Stimulated activated CD4-positive, alpha-beta T cell treated with anti-CD3 and anti-CD28 coated beads, Interleukin-2, amount 100 ng/mL, for 48 hours (primary cell): ENCODE results near the gene CSF1.

ENCODE experiments used
- DNase-seq, 2 donors: peaks; one replicate each; pipeline ENCODE4 v3.0.0-alpha.2; 2020

Gene CSF1

DNA sequence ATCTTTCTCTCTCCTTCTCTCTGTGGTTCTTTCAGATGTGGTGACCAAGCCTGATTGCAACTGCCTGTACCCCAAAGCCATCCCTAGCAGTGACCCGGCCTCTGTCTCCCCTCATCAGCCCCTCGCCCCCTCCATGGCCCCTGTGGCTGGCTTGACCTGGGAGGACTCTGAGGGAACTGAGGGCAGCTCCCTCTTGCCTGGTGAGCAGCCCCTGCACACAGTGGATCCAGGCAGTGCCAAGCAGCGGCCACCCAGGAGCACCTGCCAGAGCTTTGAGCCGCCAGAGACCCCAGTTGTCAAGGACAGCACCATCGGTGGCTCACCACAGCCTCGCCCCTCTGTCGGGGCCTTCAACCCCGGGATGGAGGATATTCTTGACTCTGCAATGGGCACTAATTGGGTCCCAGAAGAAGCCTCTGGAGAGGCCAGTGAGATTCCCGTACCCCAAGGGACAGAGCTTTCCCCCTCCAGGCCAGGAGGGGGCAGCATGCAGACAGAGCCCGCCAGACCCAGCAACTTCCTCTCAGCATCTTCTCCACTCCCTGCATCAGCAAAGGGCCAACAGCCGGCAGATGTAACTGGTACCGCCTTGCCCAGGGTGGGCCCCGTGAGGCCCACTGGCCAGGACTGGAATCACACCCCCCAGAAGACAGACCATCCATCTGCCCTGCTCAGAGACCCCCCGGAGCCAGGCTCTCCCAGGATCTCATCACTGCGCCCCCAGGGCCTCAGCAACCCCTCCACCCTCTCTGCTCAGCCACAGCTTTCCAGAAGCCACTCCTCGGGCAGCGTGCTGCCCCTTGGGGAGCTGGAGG is 12.7 kb downstream of the CSF1 start:
- no peak for DNase-seq

DNA sequence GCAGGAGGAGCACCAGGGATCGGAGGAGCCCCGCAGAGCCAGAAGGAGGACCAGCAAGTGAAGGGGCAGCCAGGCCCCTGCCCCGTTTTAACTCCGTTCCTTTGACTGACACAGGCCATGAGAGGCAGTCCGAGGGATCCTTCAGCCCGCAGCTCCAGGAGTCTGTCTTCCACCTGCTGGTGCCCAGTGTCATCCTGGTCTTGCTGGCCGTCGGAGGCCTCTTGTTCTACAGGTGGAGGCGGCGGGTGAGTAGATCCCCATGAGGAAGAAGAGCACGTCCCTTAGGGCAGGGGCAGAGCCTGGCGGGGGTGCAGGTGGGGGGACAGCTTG is 13.3 kb downstream of the CSF1 start:
- DNase-seq, result no peak

DNA sequence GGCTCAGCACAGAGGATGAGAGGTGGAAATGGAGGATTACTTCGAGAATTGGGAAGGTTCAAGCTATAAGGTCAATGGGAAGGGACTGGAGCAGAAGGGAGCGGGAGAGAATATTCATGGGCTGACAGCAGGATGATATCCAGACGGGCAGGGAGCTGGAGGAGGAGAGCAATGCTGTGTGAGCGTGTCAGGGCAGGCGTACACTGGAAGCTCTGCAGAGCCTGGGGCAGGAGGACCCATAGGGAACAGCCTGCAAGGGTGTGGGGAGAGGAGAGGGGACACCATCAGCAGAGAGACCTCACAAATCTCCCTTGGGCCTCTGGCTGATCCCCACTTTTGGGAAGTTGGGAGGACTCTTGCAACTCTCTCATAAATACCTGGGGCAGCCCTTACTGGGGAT is 13.7 kb downstream of the CSF1 start:
- DNase-seq, result no peak

DNA sequence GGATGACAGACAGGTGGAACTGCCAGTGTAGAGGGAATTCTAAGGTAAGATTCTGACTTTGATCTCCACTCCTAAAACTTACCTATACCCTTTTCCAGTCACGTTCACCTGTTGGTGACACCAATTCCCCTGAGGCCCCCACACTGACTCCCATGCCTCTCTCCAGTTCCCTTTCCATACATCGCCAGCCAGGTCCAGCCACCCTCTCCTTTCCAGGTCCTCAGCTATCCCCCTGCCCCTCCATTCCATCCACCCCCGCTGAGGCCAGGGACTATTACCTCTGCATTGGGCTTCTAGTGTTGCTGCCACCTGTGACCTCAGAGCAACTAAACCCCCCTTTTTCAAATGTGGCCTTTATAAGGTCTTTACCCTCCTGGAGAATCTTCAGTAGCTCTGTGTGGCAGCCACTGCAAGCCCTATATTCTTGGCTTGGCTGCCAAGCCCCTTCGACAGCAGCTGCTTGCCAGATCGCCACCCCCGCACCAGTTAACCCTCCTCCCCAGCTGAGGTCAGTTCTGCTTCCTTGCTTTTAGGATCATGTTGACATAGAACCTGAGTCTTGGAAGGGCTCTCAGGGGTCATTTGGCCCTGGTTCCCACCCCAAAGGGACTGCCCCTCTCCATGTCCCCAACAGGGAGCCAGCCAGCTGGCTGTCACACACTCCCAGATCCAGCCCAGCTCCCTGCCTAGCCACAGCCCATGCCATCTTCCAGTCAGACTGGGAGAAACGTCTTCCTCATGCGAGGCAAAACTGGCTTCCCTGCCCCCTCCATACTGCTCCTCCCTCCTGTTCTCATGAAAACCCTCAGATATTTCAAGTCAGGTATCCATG is 14.7 kb downstream of the CSF1 start:
- no peak for DNase-seq

DNA sequence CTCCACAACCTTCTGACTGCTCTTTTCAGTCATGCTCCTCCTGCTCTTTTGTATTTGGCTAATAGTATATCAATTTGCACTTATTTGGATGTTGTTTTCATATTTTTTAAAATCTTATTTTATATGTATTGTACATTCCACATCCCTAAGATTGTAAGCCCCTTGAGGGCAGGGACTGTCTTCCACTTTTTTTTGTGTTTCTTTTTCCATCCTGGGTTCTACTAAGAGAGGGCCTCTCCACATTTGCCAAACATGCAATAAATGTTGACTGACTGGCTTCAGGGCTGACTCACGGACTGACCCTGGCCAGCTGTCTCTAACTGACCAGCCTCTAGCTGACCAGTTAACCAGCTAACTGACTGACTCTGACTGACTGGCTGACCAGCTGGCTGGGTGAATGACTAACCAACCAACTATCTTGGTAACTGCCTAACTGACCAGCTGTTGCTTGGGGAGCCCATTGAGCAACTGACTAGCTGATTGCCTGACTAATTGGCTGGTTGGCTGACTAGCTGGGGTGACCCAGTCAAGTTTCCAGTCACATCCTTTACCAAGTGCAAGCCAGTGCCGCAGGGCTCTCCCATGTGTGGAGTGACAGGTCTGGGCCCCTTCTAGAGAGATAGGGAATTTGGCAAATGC is 16.1 kb downstream of the CSF1 start:
- DNase-seq, result no peak

DNA sequence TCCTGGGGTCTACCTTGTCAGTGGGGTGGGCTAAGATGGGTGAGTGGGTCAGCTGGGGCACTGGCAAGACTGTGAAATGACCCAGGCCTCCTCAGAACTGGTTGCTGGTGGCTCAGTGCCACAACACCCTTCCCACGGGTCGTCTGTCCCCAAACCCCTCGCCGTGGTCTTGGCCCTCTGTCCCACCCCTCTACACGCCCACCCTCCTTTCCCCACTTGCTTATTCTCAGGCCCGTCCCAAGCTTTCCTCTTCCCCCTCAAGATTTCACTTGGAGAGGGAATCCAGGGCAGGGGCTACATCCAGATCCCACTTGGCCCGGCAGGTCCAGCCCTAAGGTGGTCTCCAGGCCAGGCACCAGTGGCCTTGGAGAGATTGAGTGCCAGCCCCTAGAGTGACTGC is 16.7 kb downstream of the CSF1 start:
- no peak for DNase-seq

DNA sequence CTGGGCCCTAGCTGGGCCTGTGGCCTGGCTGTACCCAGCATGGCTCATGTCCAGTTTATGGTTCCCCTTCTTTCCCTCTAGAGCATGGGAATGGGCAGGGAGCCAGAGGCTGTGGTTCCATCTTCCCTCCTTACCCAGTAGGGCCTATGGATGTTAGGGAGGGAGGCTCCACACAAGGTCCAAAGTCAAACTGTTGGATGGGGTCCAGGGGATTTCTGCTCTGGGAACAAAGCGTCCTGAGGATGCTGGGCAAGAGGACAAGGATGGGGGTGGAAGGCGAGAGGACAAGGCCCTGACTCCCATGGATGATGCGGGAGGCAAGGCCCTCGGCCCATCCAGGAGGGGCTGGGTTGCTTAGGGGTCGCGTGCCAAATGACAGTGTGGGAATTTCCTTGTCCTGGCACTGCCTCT is 17.3 kb downstream of the CSF1 start:
- DNase-seq, result no peak

DNA sequence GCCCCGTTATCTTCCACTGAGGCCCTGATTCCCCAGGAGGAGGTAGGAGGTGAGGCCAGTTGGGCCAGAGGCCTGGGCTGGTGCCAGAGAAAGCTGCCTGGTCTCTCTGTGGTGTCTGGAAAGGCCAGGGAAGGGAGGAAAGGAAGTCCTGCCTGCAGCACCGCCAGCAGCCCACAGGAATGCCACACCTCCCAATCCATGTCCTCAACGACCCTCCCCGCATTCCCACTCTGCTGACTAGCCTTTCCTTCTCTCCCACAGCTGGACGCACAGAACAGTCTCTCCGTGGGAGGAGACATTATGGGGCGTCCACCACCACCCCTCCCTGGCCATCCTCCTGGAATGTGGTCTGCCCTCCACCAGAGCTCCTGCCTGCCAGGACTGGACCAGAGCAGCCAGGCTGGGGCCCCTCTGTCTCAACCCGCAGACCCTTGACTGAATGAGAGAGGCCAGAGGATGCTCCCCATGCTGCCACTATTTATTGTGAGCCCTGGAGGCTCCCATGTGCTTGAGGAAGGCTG is 18.0 kb downstream of the CSF1 start:
- DNase-seq, result no peak

DNA sequence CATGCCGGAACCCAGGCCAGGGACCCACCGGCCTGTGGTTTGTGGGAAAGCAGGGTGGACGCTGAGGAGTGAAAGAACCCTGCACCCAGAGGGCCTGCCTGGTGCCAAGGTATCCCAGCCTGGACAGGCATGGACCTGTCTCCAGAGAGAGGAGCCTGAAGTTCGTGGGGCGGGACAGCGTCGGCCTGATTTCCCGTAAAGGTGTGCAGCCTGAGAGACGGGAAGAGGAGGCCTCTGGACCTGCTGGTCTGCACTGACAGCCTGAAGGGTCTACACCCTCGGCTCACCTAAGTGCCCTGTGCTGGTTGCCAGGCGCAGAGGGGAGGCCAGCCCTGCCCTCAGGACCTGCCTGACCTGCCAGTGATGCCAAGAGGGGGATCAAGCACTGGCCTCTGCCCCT is 18.5 kb downstream of the CSF1 start:
- DNase-seq, result no peak

DNA sequence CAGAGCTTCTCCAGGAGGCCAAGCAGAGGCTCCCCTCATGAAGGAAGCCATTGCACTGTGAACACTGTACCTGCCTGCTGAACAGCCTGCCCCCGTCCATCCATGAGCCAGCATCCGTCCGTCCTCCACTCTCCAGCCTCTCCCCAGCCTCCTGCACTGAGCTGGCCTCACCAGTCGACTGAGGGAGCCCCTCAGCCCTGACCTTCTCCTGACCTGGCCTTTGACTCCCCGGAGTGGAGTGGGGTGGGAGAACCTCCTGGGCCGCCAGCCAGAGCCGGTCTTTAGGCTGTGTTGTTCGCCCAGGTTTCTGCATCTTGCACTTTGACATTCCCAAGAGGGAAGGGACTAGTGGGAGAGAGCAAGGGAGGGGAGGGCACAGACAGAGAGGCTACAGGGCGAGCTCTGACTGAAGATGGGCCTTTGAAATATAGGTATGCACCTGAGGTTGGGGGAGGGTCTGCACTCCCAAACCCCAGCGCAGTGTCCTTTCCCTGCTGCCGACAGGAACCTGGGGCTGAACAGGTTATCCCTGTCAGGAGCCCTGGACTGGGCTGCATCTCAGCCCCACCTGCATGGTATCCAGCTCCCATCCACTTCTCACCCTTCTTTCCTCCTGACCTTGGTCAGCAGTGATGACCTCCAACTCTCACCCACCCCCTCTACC is 19.1 kb downstream of the CSF1 start:
- DNase-seq, result no peak

DNA sequence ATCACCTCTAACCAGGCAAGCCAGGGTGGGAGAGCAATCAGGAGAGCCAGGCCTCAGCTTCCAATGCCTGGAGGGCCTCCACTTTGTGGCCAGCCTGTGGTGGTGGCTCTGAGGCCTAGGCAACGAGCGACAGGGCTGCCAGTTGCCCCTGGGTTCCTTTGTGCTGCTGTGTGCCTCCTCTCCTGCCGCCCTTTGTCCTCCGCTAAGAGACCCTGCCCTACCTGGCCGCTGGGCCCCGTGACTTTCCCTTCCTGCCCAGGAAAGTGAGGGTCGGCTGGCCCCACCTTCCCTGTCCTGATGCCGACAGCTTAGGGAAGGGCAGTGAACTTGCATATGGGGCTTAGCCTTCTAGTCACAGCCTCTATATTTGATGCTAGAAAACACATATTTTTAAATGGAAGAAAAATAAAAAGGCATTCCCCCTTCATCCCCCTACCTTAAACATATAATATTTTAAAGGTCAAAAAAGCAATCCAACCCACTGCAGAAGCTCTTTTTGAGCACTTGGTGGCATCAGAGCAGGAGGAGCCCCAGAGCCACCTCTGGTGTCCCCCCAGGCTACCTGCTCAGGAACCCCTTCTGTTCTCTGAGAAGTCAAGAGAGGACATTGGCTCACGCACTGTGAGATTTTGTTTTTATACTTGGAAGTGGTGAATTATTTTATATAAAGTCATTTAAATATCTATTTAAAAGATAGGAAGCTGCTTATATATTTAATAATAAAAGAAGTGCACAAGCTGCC is 19.8 kb downstream of the CSF1 start:
- DNase-seq, result no peak

DNA sequence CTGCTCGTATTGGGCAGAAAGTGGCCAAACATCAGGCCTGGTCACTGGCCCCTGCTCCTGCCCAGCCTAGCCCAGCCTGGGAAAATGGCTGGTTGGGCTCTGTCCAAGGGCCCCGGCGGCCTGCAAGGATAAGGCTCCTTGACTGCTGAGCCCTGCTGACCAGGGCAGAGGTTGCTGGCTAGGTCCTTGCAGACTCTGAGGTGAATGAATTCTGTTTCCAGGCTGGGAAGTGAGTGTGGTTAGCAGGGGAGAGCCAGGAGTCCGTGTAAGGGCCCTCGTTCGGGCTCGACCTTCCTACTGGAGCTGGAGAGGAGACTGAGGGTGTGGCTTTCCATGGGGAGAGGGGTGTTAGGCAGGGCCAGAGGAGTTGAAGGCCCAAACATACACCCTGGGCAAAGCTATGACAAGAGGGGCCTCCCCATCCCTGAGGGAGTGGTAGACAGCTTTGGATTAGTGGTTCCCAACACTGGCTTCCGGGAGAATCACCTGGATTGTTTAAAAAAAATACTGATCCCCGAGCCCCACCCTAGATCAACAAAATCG is 20.6 kb downstream of the CSF1 start:
- DNase-seq, result no peak

DNA sequence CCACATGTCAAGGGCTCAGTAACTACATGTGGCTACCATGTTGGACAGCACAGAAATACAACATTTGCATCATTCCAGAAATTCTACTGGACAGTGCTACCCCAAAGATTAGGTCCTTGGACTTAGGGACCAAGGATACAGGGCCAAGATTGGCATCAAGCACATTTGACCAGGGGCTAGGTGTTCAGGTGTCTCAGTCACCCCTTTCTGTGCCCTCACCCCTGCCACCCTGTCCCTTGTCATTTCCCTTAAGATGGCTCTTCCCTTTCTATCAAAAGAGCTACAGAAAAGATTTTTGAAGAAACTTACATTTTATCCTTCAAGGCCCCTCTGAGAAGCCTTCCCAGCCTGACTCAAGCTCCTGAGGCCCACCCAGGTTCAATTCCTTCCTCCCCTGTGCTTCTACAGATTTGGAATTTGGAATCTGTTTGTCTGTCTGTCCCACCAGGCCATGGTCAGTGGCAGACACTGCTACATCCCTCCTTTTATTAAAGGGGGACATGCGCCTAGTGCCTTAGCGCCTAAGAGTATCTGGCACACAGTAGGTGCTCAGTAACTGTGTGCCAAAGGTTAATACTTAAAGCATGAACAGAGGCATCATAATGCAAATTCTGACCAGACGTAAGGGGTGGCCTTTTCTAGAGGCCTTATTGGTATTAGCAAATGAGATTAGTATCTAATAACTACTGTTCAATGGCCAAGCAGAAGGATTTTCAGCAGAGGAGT is 21.4 kb downstream of the CSF1 start:
- no peak for DNase-seq

DNA sequence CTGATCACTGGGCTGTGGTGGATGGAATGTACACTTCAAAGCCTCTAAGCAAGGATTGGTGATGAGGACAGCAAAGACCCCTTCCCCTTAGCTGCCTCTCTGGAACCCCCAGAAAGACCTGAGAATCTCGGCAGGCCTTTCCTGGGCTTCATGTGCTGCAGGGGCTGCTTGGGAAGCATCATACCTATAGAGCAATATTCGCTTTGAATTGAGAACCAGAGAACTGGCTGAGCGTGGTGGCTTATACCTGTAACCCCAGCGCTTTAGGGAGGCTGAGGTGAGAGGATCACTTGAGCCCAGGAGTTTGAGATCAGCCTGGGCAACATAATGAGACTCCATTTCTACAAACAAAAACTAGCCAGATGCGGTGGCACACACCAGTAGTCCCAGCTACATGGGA is 22.0 kb downstream of the CSF1 start:
- DNase-seq, result no peak

DNA sequence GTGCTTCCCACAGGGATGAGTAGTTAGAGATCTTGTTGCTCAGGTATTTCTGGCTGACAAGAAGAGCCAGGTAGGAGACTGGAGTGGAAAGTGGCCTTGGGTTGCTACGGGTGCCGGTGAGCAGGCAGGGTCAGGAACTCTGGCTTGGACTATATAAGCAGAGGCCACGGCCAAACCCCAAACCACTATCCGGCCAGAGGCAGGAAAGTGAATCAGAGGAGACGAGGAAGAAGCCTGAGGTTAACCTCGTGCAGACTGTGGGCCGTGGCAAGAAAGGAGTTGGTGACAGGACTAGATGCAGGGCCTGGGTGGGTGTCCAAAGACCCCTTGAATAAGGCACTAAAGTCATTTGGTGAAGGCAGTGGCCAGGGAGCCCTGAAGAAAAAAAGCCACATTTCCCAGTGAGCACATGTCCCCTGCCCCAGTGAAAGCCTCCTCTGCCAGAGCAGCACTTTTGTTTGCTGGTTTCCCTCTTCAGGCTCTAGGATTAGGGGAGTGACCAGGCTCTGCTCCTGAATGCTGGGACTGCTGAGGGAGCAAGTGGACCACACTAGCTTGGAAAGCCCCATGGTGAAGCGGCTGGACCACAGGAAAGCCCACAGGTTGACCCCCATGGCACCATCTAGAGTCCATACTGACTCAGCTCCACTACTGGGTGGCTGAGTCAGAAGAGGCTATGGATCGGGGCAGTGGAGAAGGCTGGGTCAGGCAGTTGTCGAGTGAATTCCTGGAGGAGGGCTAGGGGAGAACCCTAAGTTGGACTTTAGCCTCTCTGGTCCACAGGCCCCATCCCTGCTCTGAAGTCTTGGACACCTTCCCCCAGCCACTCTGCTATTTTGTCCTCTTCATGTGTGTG is 23.4 kb downstream of the CSF1 start:
- DNase-seq, result no peak

DNA sequence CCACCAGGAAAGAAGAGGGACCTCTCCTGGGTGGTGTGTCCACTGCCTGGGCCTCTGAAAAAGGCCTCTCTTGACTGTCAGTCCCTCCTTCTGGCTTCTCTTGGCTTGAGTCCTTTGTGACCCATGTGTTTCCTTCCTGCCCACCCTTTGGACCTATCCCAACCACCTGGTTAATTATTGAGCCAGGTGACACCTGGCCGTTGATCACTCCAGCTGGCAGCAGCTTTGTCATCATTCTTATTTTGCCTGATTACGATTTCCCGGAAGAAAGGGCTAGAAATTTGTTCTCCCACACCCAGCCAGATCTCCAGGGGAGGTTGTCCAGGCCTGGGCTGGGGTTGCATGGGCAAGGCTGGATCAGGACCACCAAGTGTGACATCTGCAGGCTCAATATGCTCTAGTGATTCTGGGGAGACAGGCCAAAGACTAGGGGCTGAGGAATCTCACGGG is 24.8 kb downstream of the CSF1 start:
- DNase-seq, result no peak

DNA sequence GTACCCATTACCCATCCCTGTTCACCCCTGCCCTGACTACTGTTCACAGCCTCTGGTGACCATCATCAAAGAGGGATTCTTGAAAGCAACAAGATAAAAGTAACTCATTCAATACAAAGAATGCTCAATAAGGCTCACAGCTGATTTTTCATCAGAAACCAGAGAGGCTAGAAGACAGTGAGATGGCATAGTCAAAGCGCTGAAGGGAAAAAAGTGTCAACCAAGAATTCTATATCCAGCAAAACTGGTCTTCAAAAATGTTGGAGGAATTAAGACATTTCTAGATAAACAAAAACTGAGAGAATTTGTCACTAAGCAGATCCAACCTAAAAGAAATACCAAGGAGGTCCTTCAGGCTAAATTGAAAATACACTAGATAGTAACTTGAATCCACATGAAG is 27.1 kb downstream of the CSF1 start:
- DNase-seq, result no peak

DNA sequence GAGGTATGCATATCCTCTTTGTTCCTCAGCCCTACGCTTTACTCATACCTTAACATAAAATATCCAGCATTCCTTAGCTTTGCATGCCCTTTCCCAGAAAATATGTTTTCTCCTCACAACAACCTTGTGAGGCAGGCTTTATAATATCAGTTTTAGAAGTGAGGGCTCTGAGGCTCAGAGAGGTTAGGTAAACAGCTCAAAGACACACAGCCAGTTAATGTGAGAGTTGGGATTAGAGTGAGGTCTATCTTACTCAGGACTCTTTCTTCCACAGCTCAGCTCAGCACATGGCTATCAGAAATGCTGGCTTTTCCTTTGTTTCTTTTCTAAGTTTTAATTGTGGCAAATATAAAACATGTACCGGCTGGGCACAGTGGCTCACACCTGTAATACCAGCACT is 27.9 kb downstream of the CSF1 start:
- no peak for DNase-seq

DNA sequence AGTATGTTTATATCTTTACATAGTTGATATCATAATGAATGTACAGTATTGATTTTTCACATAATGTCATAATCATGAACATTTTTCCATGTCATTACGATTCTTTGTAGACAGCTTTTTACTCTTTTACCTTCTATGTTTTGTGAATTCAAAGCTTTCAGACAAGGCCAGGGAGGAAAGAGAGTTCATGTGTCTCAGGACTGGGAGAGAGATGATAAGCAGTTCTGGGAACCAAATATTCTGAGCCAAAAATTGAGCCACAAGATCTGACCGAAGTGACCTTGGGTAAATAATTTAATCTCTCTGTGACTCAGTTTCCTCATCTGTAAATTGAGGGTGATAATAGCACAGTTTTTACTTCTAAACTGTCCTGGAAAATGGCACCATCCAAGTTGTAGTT is 31.8 kb downstream of the CSF1 start:
- DNase-seq, result no peak

DNA sequence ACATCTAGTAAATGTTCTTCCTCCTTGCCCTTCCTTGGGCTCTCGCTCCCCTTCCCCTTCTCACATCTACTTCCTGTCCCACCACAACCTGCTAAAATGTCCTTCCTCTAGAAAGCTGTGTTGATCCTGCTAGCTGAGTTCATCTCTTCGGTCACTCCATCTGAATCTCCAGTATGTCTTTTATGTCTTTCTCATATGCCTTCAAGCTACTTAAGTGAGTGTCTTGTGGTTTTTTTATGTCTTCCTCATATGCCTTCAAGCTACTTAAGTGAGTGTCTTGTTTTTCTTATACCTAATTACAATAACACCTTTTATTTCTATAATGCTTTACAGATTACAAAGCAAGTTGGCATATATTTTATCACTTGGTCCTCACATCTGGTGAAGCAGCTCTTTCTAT is 33.9 kb downstream of the CSF1 start:
- no peak for DNase-seq
